Osteoblast (primary cell): ENCODE results near the gene MATN4. TPM values are rescaled to one million over a fixed set of nuclear protein-coding genes. Genes with fewer than 3 reads are reported as not detected.
A peak's percentile ranks its signal among the peaks of the same experiment; 100 is the strongest.

ENCODE experiments used
- DNase-seq: peaks from one replicate; pipeline ENCODE4 v3.0.0; 2011; ENCODE audit warnings: low spot score, mixed read lengths; ENCODE audit not compliant: insufficient read length; ENCODE audit errors: missing footprints
- H2AFZ ChIP-seq: 2 replicates; pipeline ENCODE4 v1.6.0; 2011; ENCODE audit warnings: mild to moderate bottlenecking, low read length
- H3K27ac ChIP-seq: 2 replicates; pipeline ENCODE4 v1.5.1; 2011; ENCODE audit warnings: mild to moderate bottlenecking, low read depth, low read length, moderate library complexity
- H3K27me3 ChIP-seq: 2 replicates; pipeline ENCODE4 v1.6.0; 2012; ENCODE audit warnings: mild to moderate bottlenecking, control low read depth, inconsistent platforms, low read length, moderate library complexity; ENCODE audit not compliant: insufficient read depth
- H3K36me3 ChIP-seq: 2 replicates; pipeline ENCODE4 v1.5.1; 2011; ENCODE audit warnings: mild to moderate bottlenecking, low read length, control low read depth, moderate library complexity; ENCODE audit not compliant: insufficient read depth
- H3K4me1 ChIP-seq: 2 replicates; pipeline ENCODE4 v1.5.1; 2011; ENCODE audit warnings: mild to moderate bottlenecking, low read length, control low read depth, moderate library complexity; ENCODE audit not compliant: insufficient read depth
- H3K4me2 ChIP-seq: 2 replicates; pipeline ENCODE4 v1.6.0; 2011; ENCODE audit warnings: mild to moderate bottlenecking, low read length; ENCODE audit not compliant: insufficient read depth
- H3K4me3 ChIP-seq: fragments of 200-600 bp; sonication (generic); 3 replicates; pipeline ENCODE4 v1.5.1; 2012; ENCODE audit warnings: mild to moderate bottlenecking, low read length, inconsistent platforms; ENCODE audit not compliant: insufficient read depth
- H3K79me2 ChIP-seq: 2 replicates; pipeline ENCODE4 v1.6.0; 2012; ENCODE audit warnings: mild to moderate bottlenecking, low read length, control low read depth, inconsistent platforms; ENCODE audit not compliant: insufficient read depth
- H3K9me3 ChIP-seq: 2 replicates; pipeline ENCODE4 v1.5.1; 2011; ENCODE audit warnings: low read depth, low read length, control low read depth
- H4K20me1 ChIP-seq: 2 replicates; pipeline ENCODE4 v1.6.0; 2012; ENCODE audit warnings: mild to moderate bottlenecking, low read length, control low read depth; ENCODE audit not compliant: insufficient read depth
- CTCF ChIP-seq: IDR thresholded peaks from 2 replicates; pipeline ENCODE4 v1.5.1; 2011; ENCODE audit warnings: mild to moderate bottlenecking, low read depth, low read length, moderate library complexity; ENCODE audit errors: extremely low read depth
- total RNA-seq: library from RNA; depleted of rRNA; stranded (reverse); fragments of >200 nt; gene quantifications from 2 replicates; pipeline ENCODE4 v1.2.3, GENCODE V29; 2012

The MATN4 gene
- total RNA-seq, 1 donor: under 0.01 TPM

GRCh38 chr20:45340236-45340847 lies 32.2 kb upstream of the MATN4 start:
- Histone ChIP-seq H4K20me1 (peaks cover 38% of the 10 kb centered on the region), H3K4me3 (no peak overlapping the region), H3K79me2 (peaks cover 89% of the 10 kb centered on the region), H3K9me3 (no peaks in the 10 kb centered on the region), H3K4me2 (no peak overlapping the region), H3K4me1 (peaks cover 94% of the 10 kb centered on the region), H3K27ac (peak overlapping the region; percentile 100), H3K36me3 (peaks cover 59% of the 10 kb centered on the region), H3K27me3 (no peaks in the 10 kb centered on the region), H2AFZ (no peak overlapping the region)
- TF ChIP-seq CTCF: no peak
- no peak for DNase-seq

- Histone ChIP-seq H3K4me1 (peaks cover 88% of the 10 kb centered on the region), H3K27ac (peak overlapping the region; percentile 100), H4K20me1 (peaks cover 35% of the 10 kb centered on the region), H2AFZ (no peak overlapping the region), H3K9me3 (no peaks in the 10 kb centered on the region), H3K79me2 (peaks cover 89% of the 10 kb centered on the region), H3K4me3 (no peak overlapping the region), H3K36me3 (peaks cover 61% of the 10 kb centered on the region), H3K27me3 (no peaks in the 10 kb centered on the region), H3K4me2 (no peak overlapping the region)
- no peak for DNase-seq
- TF ChIP-seq CTCF: no peak
These were observed 31.7 kb upstream of the MATN4 start for GRCh38 chr20:45339799-45340198.

DNA sequence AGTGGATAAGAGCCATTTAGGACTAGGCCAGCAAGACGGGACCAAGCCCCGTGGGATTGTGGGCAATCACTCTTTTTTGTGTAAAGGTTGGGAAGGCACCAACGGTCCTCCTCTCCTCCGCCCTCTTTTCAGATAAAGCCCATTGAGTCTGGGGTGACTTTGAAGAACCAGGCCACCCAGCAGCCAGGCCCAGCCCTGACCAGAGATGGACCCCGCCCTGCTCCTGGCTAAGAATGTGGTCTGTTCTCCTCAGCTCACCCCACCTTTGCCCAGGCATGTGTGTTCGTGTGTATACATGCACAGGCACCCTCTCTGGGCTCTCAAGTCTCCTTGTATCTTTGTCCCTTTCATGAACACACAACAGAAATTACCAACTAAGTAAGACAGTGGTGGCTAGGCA lies 31.0 kb upstream of the MATN4 start:
- no peak for TF ChIP-seq CTCF
- H2AFZ ChIP-seq: no peak overlapping the region
- peaks cover 64% of the 10 kb centered on the region for H3K36me3 ChIP-seq
- peaks cover 81% of the 10 kb centered on the region for H3K4me1 ChIP-seq
- no peak overlapping the region for H3K4me3 ChIP-seq
- H3K27me3 ChIP-seq: no peaks in the 10 kb centered on the region
- H3K4me2 ChIP-seq: peak overlapping the region; percentile 69
- no peaks in the 10 kb centered on the region for H3K9me3 ChIP-seq
- H3K79me2 ChIP-seq: peaks cover 86% of the 10 kb centered on the region
- no peak for DNase-seq
- peaks cover 29% of the 10 kb centered on the region for H4K20me1 ChIP-seq
- peak overlapping the region; percentile 100 for H3K27ac ChIP-seq

- TF ChIP-seq CTCF: no peak
- Histone ChIP-seq H3K4me3 (no peak overlapping the region), H3K36me3 (peaks cover 63% of the 10 kb centered on the region), H3K4me2 (peak overlapping the region; percentile 69), H3K9me3 (no peaks in the 10 kb centered on the region), H3K27ac (peak overlapping the region; percentile 100), H4K20me1 (peaks cover 26% of the 10 kb centered on the region), H2AFZ (no peak overlapping the region), H3K79me2 (peaks cover 81% of the 10 kb centered on the region), H3K4me1 (peaks cover 74% of the 10 kb centered on the region), H3K27me3 (no peaks in the 10 kb centered on the region)
- DNase-seq: no peak
These were observed 30.3 kb upstream of the MATN4 start for GRCh38 chr20:45338121-45339030.
